GM23338 (cell line): ENCODE measurements around the gene CXXC1.

ENCODE experiments used
- EZH2phosphoT487 ChIP-seq: fragments of 200-600 bp; sonication (generic); IDR thresholded peaks from one replicate; pipeline ENCODE4 v1.8.1; 2018; ENCODE audit warnings: antibody characterized with exemption; ENCODE audit not compliant: unreplicated experiment
- JUNB ChIP-seq: IDR thresholded peaks from one replicate; pipeline ENCODE4 v1.6.1; 2016; ENCODE audit warnings: antibody characterized with exemption; ENCODE audit not compliant: unreplicated experiment
- POLR2AphosphoS5 ChIP-seq: IDR thresholded peaks from 2 replicates; pipeline ENCODE4 v1.6.1; 2016; ENCODE audit warnings: antibody characterized with exemption, low read depth
- TF ChIP-seq, protein P1 (sequence below), 2 experiments: fragments of 200-600 bp in 1 of 2; sonication (generic) in 1 of 2; conservative IDR thresholded peaks; 2 replicates each; pipeline versions ENCODE4 v1.5.1 to v1.6.1; 2016 to 2017; ENCODE audit warnings: antibody characterized with exemption in 2 of 2, low read depth in 2 of 2, mild to moderate bottlenecking in 2 of 2, moderate library complexity in 1 of 2
- TF ChIP-seq, protein P2 (sequence below): IDR thresholded peaks from one replicate; pipeline ENCODE4 v1.6.1; 2018; ENCODE audit warnings: antibody characterized with exemption; ENCODE audit not compliant: unreplicated experiment

DNA sequence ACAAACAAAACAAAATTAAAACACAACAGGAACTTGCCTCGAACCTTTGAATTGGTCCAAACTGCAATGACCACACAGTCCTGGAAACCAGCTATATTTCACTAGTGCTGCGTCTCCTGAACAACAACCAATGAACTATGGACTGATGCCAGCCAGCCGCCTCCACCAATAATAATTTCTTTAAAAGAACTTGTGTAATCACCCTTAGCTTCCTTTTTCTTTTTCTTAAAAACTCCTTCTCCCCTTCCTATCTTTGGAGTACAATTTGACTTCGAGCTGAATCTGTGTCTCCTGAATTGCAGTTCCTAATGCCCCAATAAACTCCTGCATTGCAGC is 1.6 kb upstream of the CXXC1 start:
- TF ChIP-seq, protein P1, sequence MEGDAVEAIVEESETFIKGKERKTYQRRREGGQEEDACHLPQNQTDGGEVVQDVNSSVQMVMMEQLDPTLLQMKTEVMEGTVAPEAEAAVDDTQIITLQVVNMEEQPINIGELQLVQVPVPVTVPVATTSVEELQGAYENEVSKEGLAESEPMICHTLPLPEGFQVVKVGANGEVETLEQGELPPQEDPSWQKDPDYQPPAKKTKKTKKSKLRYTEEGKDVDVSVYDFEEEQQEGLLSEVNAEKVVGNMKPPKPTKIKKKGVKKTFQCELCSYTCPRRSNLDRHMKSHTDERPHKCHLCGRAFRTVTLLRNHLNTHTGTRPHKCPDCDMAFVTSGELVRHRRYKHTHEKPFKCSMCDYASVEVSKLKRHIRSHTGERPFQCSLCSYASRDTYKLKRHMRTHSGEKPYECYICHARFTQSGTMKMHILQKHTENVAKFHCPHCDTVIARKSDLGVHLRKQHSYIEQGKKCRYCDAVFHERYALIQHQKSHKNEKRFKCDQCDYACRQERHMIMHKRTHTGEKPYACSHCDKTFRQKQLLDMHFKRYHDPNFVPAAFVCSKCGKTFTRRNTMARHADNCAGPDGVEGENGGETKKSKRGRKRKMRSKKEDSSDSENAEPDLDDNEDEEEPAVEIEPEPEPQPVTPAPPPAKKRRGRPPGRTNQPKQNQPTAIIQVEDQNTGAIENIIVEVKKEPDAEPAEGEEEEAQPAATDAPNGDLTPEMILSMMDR (conservative IDR thresholded peaks at IDR 0.05; ENCODE audit: low read depth in 2 of 2), result no peak
- TF ChIP-seq, protein P2, sequence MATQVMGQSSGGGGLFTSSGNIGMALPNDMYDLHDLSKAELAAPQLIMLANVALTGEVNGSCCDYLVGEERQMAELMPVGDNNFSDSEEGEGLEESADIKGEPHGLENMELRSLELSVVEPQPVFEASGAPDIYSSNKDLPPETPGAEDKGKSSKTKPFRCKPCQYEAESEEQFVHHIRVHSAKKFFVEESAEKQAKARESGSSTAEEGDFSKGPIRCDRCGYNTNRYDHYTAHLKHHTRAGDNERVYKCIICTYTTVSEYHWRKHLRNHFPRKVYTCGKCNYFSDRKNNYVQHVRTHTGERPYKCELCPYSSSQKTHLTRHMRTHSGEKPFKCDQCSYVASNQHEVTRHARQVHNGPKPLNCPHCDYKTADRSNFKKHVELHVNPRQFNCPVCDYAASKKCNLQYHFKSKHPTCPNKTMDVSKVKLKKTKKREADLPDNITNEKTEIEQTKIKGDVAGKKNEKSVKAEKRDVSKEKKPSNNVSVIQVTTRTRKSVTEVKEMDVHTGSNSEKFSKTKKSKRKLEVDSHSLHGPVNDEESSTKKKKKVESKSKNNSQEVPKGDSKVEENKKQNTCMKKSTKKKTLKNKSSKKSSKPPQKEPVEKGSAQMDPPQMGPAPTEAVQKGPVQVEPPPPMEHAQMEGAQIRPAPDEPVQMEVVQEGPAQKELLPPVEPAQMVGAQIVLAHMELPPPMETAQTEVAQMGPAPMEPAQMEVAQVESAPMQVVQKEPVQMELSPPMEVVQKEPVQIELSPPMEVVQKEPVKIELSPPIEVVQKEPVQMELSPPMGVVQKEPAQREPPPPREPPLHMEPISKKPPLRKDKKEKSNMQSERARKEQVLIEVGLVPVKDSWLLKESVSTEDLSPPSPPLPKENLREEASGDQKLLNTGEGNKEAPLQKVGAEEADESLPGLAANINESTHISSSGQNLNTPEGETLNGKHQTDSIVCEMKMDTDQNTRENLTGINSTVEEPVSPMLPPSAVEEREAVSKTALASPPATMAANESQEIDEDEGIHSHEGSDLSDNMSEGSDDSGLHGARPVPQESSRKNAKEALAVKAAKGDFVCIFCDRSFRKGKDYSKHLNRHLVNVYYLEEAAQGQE, result no peak
- TF ChIP-seq EZH2phosphoT487 (no peak), JUNB (no peak), POLR2AphosphoS5 (no peak)
